Putamen (tissue), 1 donor: ENCODE measurements around the gene PIK3R1.
A peak's percentile ranks its signal among the peaks of the same experiment; 100 is the strongest.

ENCODE experiments used
- DNase-seq: peaks from one replicate; pipeline ENCODE4 v3.0.0-alpha.2; 2016; ENCODE audit warnings: low spot score

Gene PIK3R1

GRCh38 chr5:68252673-68253623 lies 37.4 kb downstream of the PIK3R1 start:
- peak; percentile 76 for DNase-seq

- no peak for DNase-seq
These were observed 38.3 kb downstream of the PIK3R1 start for GRCh38 chr5:68253624-68254585.

GRCh38 chr5:68254810-68255209 lies 39.3 kb downstream of the PIK3R1 start:
- DNase-seq: no peak

- DNase-seq: no peak
These were observed 40.0 kb downstream of the PIK3R1 start for GRCh38 chr5:68255305-68256120.

- no peak for DNase-seq
These were observed 41.7 kb downstream of the PIK3R1 start for GRCh38 chr5:68257210-68257609.

GRCh38 chr5:68258531-68258930 lies 43.0 kb downstream of the PIK3R1 start:
- DNase-seq: no peak

GRCh38 chr5:68259700-68260099 lies 44.1 kb downstream of the PIK3R1 start:
- DNase-seq: no peak

- no peak for DNase-seq
These were observed 44.9 kb downstream of the PIK3R1 start for GRCh38 chr5:68260467-68260866.

- DNase-seq: no peak
These were observed 45.6 kb downstream of the PIK3R1 start for GRCh38 chr5:68261169-68261568.

GRCh38 chr5:68261569-68262065 lies 46.1 kb downstream of the PIK3R1 start:
- no peak for DNase-seq

- no peak for DNase-seq
These were observed 48.7 kb downstream of the PIK3R1 start for GRCh38 chr5:68264024-68264956.

- DNase-seq: no peak
These were observed 49.8 kb downstream of the PIK3R1 start for GRCh38 chr5:68265347-68265746.

GRCh38 chr5:68265822-68266395 lies 50.4 kb downstream of the PIK3R1 start:
- no peak for DNase-seq

- DNase-seq: no peak
These were observed 50.9 kb downstream of the PIK3R1 start for GRCh38 chr5:68266457-68266856.

- no peak for DNase-seq
These were observed 51.5 kb downstream of the PIK3R1 start for GRCh38 chr5:68267066-68267465.

GRCh38 chr5:68268101-68268851 lies 52.7 kb downstream of the PIK3R1 start:
- DNase-seq: no peak

GRCh38 chr5:68268852-68269130 lies 53.2 kb downstream of the PIK3R1 start:
- no peak for DNase-seq

- no peak for DNase-seq
These were observed 54.3 kb downstream of the PIK3R1 start for GRCh38 chr5:68269820-68270219.

- DNase-seq: no peak
These were observed 54.9 kb downstream of the PIK3R1 start for GRCh38 chr5:68270399-68270975.
